Activated CD4-positive, alpha-beta T cell treated with anti-CD3 and anti-CD28 coated beads for 4 hours (primary cell): ENCODE data around the gene B3GNT7.
"Not testable (repeated sequence)": the region's sequence is repeated elsewhere in the genome, so short reads cannot be mapped to it uniquely, and the experiment has no call there.

ENCODE experiments used
- DNase-seq, 2 donors: peaks; one replicate each; pipeline ENCODE4 v3.0.0-alpha.2; 2020

B3GNT7 gene

GRCh38 chr2:231405601-231406367, 10.3 kb downstream of the B3GNT7 start:
- DNase-seq: peak; percentile 29 to 53

GRCh38 chr2:231407686-231408085, 12.2 kb downstream of the B3GNT7 start:
- DNase-seq: not testable (repeated sequence)

- DNase-seq: not testable (repeated sequence)
Measured at GRCh38 chr2:231408304-231408703, 12.8 kb downstream of the B3GNT7 start.

GRCh38 chr2:231409776-231410175, 14.3 kb downstream of the B3GNT7 start:
- no peak for DNase-seq

- DNase-seq: no peak
Measured at GRCh38 chr2:231410293-231411004, 14.9 kb downstream of the B3GNT7 start.

GRCh38 chr2:231411237-231411636, 15.7 kb downstream of the B3GNT7 start:
- no peak for DNase-seq

- DNase-seq: peak; percentile 15 to 60
Measured at GRCh38 chr2:231411831-231412617, 16.5 kb downstream of the B3GNT7 start.

GRCh38 chr2:231412618-231412963, 17.1 kb downstream of the B3GNT7 start:
- DNase-seq: no peak

GRCh38 chr2:231413456-231413855, 17.9 kb downstream of the B3GNT7 start:
- no peak for DNase-seq

GRCh38 chr2:231413921-231414476, 18.5 kb downstream of the B3GNT7 start:
- DNase-seq: no peak

- no peak for DNase-seq
Measured at GRCh38 chr2:231415029-231415428, 19.5 kb downstream of the B3GNT7 start.

- no peak for DNase-seq
Measured at GRCh38 chr2:231418820-231419640, 23.5 kb downstream of the B3GNT7 start.

- DNase-seq: no peak
Measured at GRCh38 chr2:231421051-231421580, 25.6 kb downstream of the B3GNT7 start.

GRCh38 chr2:231422056-231422455, 26.5 kb downstream of the B3GNT7 start:
- no peak for DNase-seq

- no peak for DNase-seq
Measured at GRCh38 chr2:231423176-231423575, 27.7 kb downstream of the B3GNT7 start.

- no peak for DNase-seq
Measured at GRCh38 chr2:231425291-231425810, 29.8 kb downstream of the B3GNT7 start.

GRCh38 chr2:231425811-231426703, 30.5 kb downstream of the B3GNT7 start:
- DNase-seq: peak in 1 of 2 donors; percentile 70

GRCh38 chr2:231427116-231427515, 31.6 kb downstream of the B3GNT7 start:
- no peak for DNase-seq

- no peak for DNase-seq
Measured at GRCh38 chr2:231429152-231429551, 33.6 kb downstream of the B3GNT7 start.

GRCh38 chr2:231429901-231430300, 34.4 kb downstream of the B3GNT7 start:
- DNase-seq: no peak

GRCh38 chr2:231430437-231430836, 34.9 kb downstream of the B3GNT7 start:
- not testable (repeated sequence) for DNase-seq
